ENCODE results near the gene DHRS11.

GRCh38 chr17:36542755-36543154, 48.9 kb upstream of the DHRS11 start:
- TF ChIP-seq ZNF263 (CRISPR knock-in tag; IDR thresholded peaks at IDR 0.05; ENCODE audit: low read depth): no peak
- TF ChIP-seq NFYB (CRISPR knock-in tag; conservative IDR thresholded peaks at IDR 0.05; ENCODE audit: low read depth): no peak
- TF ChIP-seq TEAD1 (CRISPR knock-in tag; IDR thresholded peaks at IDR 0.05): no peak
- TF ChIP-seq IRF1 (CRISPR knock-in tag; IDR thresholded peaks at IDR 0.05): no peak

Measured in WTC11 (cell line).